ENCODE data around the gene BBS1.
A peak's percentile ranks its signal among the peaks of the same experiment; 100 is the strongest.
"Not testable (repeated sequence)": the region's sequence is repeated elsewhere in the genome, so short reads cannot be mapped to it uniquely, and the experiment has no call there.

BBS1 gene

DNA sequence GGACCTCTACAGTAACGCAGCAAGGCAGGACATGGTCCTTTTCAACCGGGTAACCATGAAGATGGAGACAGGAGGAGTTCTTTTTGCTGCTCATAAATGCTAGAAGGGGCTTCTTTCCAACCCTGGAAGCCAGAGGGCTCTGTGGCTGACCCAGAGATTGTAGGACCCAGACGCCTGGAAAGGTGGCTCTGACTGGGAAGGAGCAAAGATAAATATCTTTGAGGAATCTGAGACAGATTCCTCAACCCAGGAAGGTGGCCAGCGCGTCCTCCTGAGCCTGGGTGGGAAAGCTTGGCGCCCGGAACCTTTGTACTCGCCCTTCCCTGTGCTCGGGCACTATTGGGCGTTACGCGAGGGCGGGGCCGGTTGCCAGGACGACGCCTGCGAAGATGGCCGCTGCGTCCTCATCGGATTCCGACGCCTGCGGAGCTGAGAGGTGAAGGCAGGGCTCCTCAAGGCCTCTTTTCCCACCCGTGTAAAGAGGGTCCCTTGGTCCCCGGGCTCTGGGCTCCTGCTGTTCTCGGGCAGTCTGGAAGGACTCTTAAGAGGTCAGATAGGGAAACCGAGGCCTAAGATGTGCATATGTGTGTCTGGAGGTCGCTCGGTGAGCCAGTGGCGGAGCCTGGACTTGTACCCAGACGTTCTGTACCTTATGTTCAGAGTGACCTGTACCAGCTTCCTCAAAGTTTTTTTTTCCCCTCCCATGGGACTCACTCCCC is at the start of gene BBS1:
BBS1 (plus strand) TSS at position 365 of the 719 bp plus-strand sequence; CDS start at position 390, 25 bp downstream.
- H3K27ac ChIP-seq = peak within 1 kb of the TSS; percentile 47

DNA sequence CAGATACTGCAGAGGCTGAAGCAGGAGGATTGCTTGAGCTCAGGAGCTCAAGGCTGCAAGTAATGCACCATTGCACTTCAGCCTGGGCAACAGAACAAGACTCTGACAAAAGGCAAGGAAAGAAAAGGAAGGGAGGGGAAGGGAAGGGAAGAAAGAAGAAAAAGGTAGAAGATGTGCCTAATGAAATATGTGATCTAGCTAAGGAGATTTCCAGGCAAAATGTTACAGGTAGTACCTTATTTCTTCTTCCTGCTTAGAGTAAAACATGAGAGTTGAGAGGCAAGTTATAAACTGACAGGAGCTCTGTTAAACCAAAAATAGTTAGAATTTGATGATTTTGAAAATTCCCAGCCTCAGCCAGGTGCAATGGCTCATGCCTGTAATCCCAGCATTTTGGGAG is 48.4 kb upstream of the BBS1 start:
- Histone ChIP-seq H3K9ac (no peak overlapping the region), H2AFZ (no peak overlapping the region), H3K4me3 (ENCODE audit: low read depth, low read length) (no peak overlapping the region), H3K27me3 (ENCODE audit: control insufficient read depth, insufficient read depth, low read length) (no peaks in the 10 kb centered on the region), H3K4me2 (ENCODE audit: low read length) (no peak overlapping the region), H3K4me1 (no peaks in the 10 kb centered on the region), H3K36me3 (ENCODE audit: control insufficient read depth, insufficient read depth, low read length) (no peaks in the 10 kb centered on the region), H3K79me2 (no peaks in the 10 kb centered on the region), H3K27ac (no peak overlapping the region), H3K9me3 (ENCODE audit: control insufficient read depth, low read length) (no peaks in the 10 kb centered on the region)
- TF ChIP-seq, protein P1, sequence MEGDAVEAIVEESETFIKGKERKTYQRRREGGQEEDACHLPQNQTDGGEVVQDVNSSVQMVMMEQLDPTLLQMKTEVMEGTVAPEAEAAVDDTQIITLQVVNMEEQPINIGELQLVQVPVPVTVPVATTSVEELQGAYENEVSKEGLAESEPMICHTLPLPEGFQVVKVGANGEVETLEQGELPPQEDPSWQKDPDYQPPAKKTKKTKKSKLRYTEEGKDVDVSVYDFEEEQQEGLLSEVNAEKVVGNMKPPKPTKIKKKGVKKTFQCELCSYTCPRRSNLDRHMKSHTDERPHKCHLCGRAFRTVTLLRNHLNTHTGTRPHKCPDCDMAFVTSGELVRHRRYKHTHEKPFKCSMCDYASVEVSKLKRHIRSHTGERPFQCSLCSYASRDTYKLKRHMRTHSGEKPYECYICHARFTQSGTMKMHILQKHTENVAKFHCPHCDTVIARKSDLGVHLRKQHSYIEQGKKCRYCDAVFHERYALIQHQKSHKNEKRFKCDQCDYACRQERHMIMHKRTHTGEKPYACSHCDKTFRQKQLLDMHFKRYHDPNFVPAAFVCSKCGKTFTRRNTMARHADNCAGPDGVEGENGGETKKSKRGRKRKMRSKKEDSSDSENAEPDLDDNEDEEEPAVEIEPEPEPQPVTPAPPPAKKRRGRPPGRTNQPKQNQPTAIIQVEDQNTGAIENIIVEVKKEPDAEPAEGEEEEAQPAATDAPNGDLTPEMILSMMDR (IDR thresholded peaks at IDR 0.05) = no peak

More for the DNA sequence above, at the start of gene BBS1:
- peak within 1 kb of the TSS; percentile 70 for H3K4me2 ChIP-seq (ENCODE audit: low read length)
- peaks cover 9% of the 10 kb centered on the region for H3K79me2 ChIP-seq
- no peak within 1 kb of the TSS for H3K9ac ChIP-seq
- H2AFZ ChIP-seq = peak within 1 kb of the TSS; percentile 92
- H3K36me3 ChIP-seq (ENCODE audit: control insufficient read depth, insufficient read depth, low read length) = no peaks in the 10 kb centered on the region
- peak within 1 kb of the TSS; percentile 87 for H3K4me3 ChIP-seq (ENCODE audit: low read depth, low read length)
- TF ChIP-seq, protein P1 (IDR thresholded peaks at IDR 0.05) = no peak
- H3K27me3 ChIP-seq (ENCODE audit: control insufficient read depth, insufficient read depth, low read length) = no peaks in the 10 kb centered on the region
- H3K9me3 ChIP-seq (ENCODE audit: control insufficient read depth, low read length) = no peaks in the 10 kb centered on the region
- no peaks in the 10 kb centered on the region for H3K4me1 ChIP-seq

DNA sequence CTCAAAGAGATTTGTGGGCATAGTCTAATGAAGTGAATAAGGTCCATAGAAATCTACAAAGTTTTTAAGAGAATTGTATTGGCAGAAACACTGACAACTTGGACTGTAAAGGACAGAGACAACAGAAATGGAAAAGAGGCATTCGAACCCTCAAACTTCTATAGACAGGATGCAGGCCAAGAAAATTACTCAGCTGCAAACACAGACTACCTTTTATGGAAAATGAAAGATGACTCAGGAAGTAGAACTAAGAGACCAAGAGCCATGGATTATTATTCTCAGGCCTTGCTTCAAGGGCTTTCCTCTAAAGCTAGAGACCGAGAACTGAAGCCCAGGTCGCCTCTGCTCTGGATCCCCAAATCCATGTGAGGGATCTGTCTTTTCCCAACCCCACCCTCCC is 47.5 kb upstream of the BBS1 start:
- Histone ChIP-seq H3K79me2 (peaks cover 2% of the 10 kb centered on the region), H3K27ac (no peak overlapping the region), H3K27me3 (ENCODE audit: control insufficient read depth, insufficient read depth, low read length) (no peaks in the 10 kb centered on the region), H3K4me2 (ENCODE audit: low read length) (no peak overlapping the region), H3K9me3 (ENCODE audit: control insufficient read depth, low read length) (no peaks in the 10 kb centered on the region), H3K9ac (no peak overlapping the region), H2AFZ (no peak overlapping the region), H3K4me1 (peaks cover 6% of the 10 kb centered on the region), H3K36me3 (ENCODE audit: control insufficient read depth, insufficient read depth, low read length) (no peaks in the 10 kb centered on the region), H3K4me3 (ENCODE audit: low read depth, low read length) (no peak overlapping the region)
- TF ChIP-seq, protein P1 (IDR thresholded peaks at IDR 0.05) = no peak

DNA sequence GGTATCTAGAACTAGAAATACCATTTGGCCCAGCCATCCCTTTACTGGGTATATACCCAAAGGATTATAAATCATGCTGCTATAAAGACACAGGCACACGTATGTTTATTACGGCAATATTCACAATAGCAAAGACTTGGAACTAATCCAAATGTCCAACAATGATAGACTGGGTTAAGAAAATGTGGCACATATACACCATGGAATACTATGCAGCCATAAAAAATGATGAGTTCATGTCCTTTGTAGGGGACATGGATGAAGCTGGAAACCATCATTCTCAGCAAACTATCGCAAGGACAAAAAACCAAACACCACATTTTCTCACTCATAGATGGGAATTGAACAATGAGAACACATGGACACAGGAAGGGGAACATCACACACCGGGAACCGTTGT is 46.3 kb upstream of the BBS1 start:
- H3K9ac ChIP-seq; H3K79me2 ChIP-seq; H3K4me3 ChIP-seq (ENCODE audit: low read depth, low read length); H3K36me3 ChIP-seq (ENCODE audit: control insufficient read depth, insufficient read depth, low read length); H3K27ac ChIP-seq; H3K4me1 ChIP-seq; H2AFZ ChIP-seq; H3K27me3 ChIP-seq (ENCODE audit: control insufficient read depth, insufficient read depth, low read length); H3K4me2 ChIP-seq (ENCODE audit: low read length); H3K9me3 ChIP-seq (ENCODE audit: control insufficient read depth, low read length): not testable (repeated sequence)

DNA sequence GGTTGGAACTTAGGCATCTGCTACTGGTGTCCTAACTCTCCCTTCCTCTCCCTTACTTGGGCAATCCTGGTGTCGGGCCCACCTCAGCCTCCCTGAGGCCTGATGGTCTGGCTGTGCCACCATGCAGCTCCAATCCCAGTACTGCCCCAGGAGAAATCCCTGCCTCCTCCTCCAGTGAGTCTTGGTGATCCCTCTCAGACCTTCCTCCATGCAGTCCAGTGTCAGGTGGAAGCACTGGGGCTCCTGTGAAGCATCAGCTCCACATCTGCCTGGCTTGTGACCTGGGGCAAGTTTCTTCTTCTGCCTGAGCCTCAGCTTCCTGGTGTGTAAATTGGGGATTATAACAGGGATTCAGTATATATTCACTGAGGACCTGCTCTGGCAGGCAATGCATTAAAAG is 45.5 kb upstream of the BBS1 start:
- Histone ChIP-seq H3K4me2 (ENCODE audit: low read length) (no peak overlapping the region), H3K27ac (no peak overlapping the region)

More for the DNA sequence above, 45.5 kb upstream of the BBS1 start:
- Histone ChIP-seq H3K9ac (no peak overlapping the region), H3K4me1 (peaks cover 7% of the 10 kb centered on the region), H3K79me2 (peaks cover 5% of the 10 kb centered on the region), H2AFZ (no peak overlapping the region), H3K4me3 (ENCODE audit: low read depth, low read length) (no peak overlapping the region), H3K27me3 (ENCODE audit: control insufficient read depth, insufficient read depth, low read length) (no peaks in the 10 kb centered on the region), H3K9me3 (ENCODE audit: control insufficient read depth, low read length) (no peaks in the 10 kb centered on the region), H3K36me3 (ENCODE audit: control insufficient read depth, insufficient read depth, low read length) (no peaks in the 10 kb centered on the region)
- TF ChIP-seq, protein P1 (IDR thresholded peaks at IDR 0.05) = no peak
